A549 (cell line): ENCODE measurements around the gene TXNRD2. TPM values are rescaled to one million over a fixed set of nuclear protein-coding genes. Genes with fewer than 3 reads are reported as not detected.

ENCODE experiments used
- ATAC-seq, 2 experiments: fragments of 200-7000 bp in 1 of 2; fragments of >200 bp in 1 of 2; cut with Nextera tagmentation in 1 of 2; cut with Tn5 transposase in 1 of 2; 3 replicates each; pipeline versions ENCODE4 v1.8.0 to v1.9.1; 2018 to 2020; ENCODE audit warnings: mild to moderate bottlenecking in 1 of 2, moderate library complexity in 1 of 2
- CTCF ChIA-PET: fragments of 300-600 bp; sonication (Branson Sonifier 250); formaldehyde crosslinking; extraction: SDS; loops from one replicate; lab custom pipeline; 2021; ENCODE audit warnings: antibody characterized with exemption, inconsistent platforms; lab: Yijun Ruan, JAX
- POLR2A ChIA-PET: fragments of 350-600 bp; formaldehyde crosslinking; extraction: SDS; loops from one replicate; lab custom pipeline; 2021; ENCODE audit warnings: antibody characterized with exemption, inconsistent platforms; lab: Yijun Ruan, JAX
- DNase-seq, 2 experiments: peaks; one replicate each; pipeline versions ENCODE4 v3.0.0 to v3.0.0-alpha.2; 2011 to 2016; ENCODE audit warnings: low read depth in 1 of 2, low spot score in 1 of 2
- FAIRE-seq: peaks from 2 replicates; lab custom pipeline; 2011; peaks lifted over from hg19 to GRCh38; lab: Jason Lieb, UNC
- H3K27ac ChIP-seq, 2 experiments: fragments of >200 bp; sonication (Bioruptor Twin); formaldehyde crosslinking; 3 replicates each; pipeline ENCODE4 v1.5.1; 2016 to 2017
- H3K4me1 ChIP-seq: fragments of >200 bp; sonication (Bioruptor Twin); formaldehyde crosslinking; 3 replicates; pipeline ENCODE4 v1.6.1; 2016
- H3K4me2 ChIP-seq: fragments of >200 bp; sonication (Bioruptor Twin); formaldehyde crosslinking; 3 replicates; pipeline ENCODE4 v1.6.1; 2016
- H3K4me3 ChIP-seq: fragments of >200 bp; sonication (Bioruptor Twin); formaldehyde crosslinking; 3 replicates; pipeline ENCODE4 v1.5.1; 2016
- H3K9me3 ChIP-seq: fragments of >200 bp; sonication (Bioruptor Twin); formaldehyde crosslinking; 3 replicates; pipeline ENCODE4 v1.6.1; 2016
- BHLHE40 ChIP-seq: IDR thresholded peaks from 2 replicates; pipeline ENCODE4 v1.6.1; 2012; ENCODE audit warnings: low read depth, low read length, inconsistent platforms
- CEBPB ChIP-seq, 2 experiments: fragments of >200 bp in 1 of 2; sonication (Bioruptor Twin) in 1 of 2; formaldehyde crosslinking in 1 of 2; IDR thresholded peaks; 2 replicates each; pipeline ENCODE4 v1.6.1; 2012 to 2016
- CHD2 ChIP-seq: fragments of 150-350 bp; IDR thresholded peaks from 2 replicates; pipeline ENCODE4 v1.6.1; 2014; ENCODE audit warnings: low read length; ENCODE audit not compliant: partially characterized antibody
- EHF ChIP-seq: fragments of 250-450 bp; sonication (Bioruptor Pico); IDR thresholded peaks from 2 replicates; pipeline ENCODE4 v1.5.0; 2020; ENCODE audit warnings: mild to moderate bottlenecking
- EHMT2 ChIP-seq: fragments of 200-600 bp; sonication (generic); IDR thresholded peaks from 2 replicates; pipeline ENCODE4 v1.6.1; 2016; ENCODE audit warnings: antibody characterized with exemption, low read depth, mild to moderate bottlenecking, moderate library complexity
- ESRRA ChIP-seq: fragments of 150-350 bp; IDR thresholded peaks from 2 replicates; pipeline ENCODE4 v1.6.1; 2014; ENCODE audit warnings: mild to moderate bottlenecking, low read length, borderline replicate concordance
- FOSL2 ChIP-seq, 2 experiments: fragments of 450-650 bp in 1 of 2; fragments of >200 bp in 1 of 2; sonication (Bioruptor Twin) in 1 of 2; formaldehyde crosslinking; IDR thresholded peaks; 2 replicates each; pipeline versions ENCODE4 v1.5.0 to v1.6.1; 2016 to 2020; ENCODE audit warnings: mild to moderate bottlenecking in 1 of 2, moderate library complexity in 1 of 2
- HEYL ChIP-seq: fragments of 250-450 bp; sonication (Bioruptor Pico); IDR thresholded peaks from 2 replicates; pipeline ENCODE4 v1.8.0; 2021; ENCODE audit warnings: mild to moderate bottlenecking, moderate library complexity
- HOXB5 ChIP-seq: fragments of 250-450 bp; sonication (Bioruptor Pico); IDR thresholded peaks from 2 replicates; pipeline ENCODE4 v1.5.0; 2020; ENCODE audit warnings: mild to moderate bottlenecking, moderate library complexity
- JUNB ChIP-seq: fragments of >200 bp; sonication (Bioruptor Twin); formaldehyde crosslinking; IDR thresholded peaks from 2 replicates; pipeline ENCODE4 v1.6.1; 2016
- NFE2L2 ChIP-seq: fragments of 150-350 bp; conservative IDR thresholded peaks from 2 replicates; pipeline ENCODE4 v1.6.1; 2014; ENCODE audit warnings: low read length
- NPAS2 ChIP-seq: fragments of 250-450 bp; sonication (Bioruptor Pico); IDR thresholded peaks from 2 replicates; pipeline ENCODE4 v1.8.0; 2022; ENCODE audit warnings: mild to moderate bottlenecking, moderate library complexity, borderline replicate concordance
- PHF8 ChIP-seq: fragments of 200-600 bp; sonication (generic); IDR thresholded peaks from 2 replicates; pipeline ENCODE4 v1.6.1; 2016; ENCODE audit warnings: low read depth, mild to moderate bottlenecking, antibody characterized with exemption, moderate library complexity, borderline replicate concordance
- POLR2AphosphoS2 ChIP-seq: conservative IDR thresholded peaks from 2 replicates; pipeline ENCODE4 v1.6.1; 2012; ENCODE audit warnings: low read length, improper control_type of control experiment, inconsistent platforms
- RAD21 ChIP-seq, 2 experiments: fragments of >200 bp in 1 of 2; sonication (Bioruptor Twin) in 1 of 2; formaldehyde crosslinking in 1 of 2; IDR thresholded peaks in 1 of 2; conservative IDR thresholded peaks in 1 of 2; 2 replicates in 1 of 2; 3 replicates in 1 of 2; pipeline ENCODE4 v1.6.1; 2012 to 2018; ENCODE audit warnings: inconsistent platforms in 1 of 2
- RNF2 ChIP-seq: fragments of 200-600 bp; sonication (generic); IDR thresholded peaks from 2 replicates; pipeline ENCODE4 v1.6.1; 2016; ENCODE audit warnings: low read depth, mild to moderate bottlenecking, antibody characterized with exemption, moderate library complexity, borderline replicate concordance
- ZSCAN20 ChIP-seq: fragments of 250-450 bp; sonication (Bioruptor Pico); IDR thresholded peaks from 2 replicates; pipeline ENCODE4 v1.8.0; 2022; ENCODE audit warnings: mild to moderate bottlenecking, moderate library complexity
- WGBS: methylation state at CpG from one replicate; pipeline ENCODE4 v1.1.6; 2017; ENCODE audit errors: missing lambda C conversion rate; 5-methylcytosine and 5-hydroxymethylcytosine counted together
- polyA plus RNA-seq, 4 experiments: library from polyadenylated mRNA; depleted of rRNA in 3 of 4; stranded (reverse); fragments of >200 nt; fragmentation: RNase III in 1 of 4; extraction: RNeasy Plus Mini Kit Qiagen cat#74134 plus additional on column Dnase treatment in 1 of 4; gene quantifications; 2 replicates in 3 of 4; 3 replicates in 1 of 4; pipeline ENCODE4 v1.2.3, GENCODE V29; 2011 to 2017
- TF ChIP-seq, protein P1 (sequence below): fragments of 450-650 bp; IDR thresholded peaks from 2 replicates; pipeline ENCODE4 v1.6.1; 2014; ENCODE audit warnings: antibody characterized with exemption
- TF ChIP-seq, protein P2 (sequence below): fragments of 250-450 bp; sonication (Bioruptor Pico); IDR thresholded peaks from 2 replicates; pipeline ENCODE4 v1.5.0; 2021; ENCODE audit warnings: mild to moderate bottlenecking, moderate library complexity, borderline replicate concordance
- TF ChIP-seq, protein P3 (sequence below): fragments of >200 bp; sonication (Bioruptor Twin); formaldehyde crosslinking; IDR thresholded peaks from 3 replicates; pipeline ENCODE4 v1.5.1; 2016
- TF ChIP-seq, protein P4 (sequence below): IDR thresholded peaks from 2 replicates; pipeline ENCODE4 v1.6.1; 2012
- TF ChIP-seq, protein P5 (sequence below): fragments of 250-450 bp; sonication (Bioruptor Pico); IDR thresholded peaks from 2 replicates; pipeline ENCODE4 v1.5.0; 2020; ENCODE audit warnings: low read depth, mild to moderate bottlenecking, moderate library complexity

Gene TXNRD2
- polyA plus RNA-seq, 2 of the 4 experiments (the other 2 are of a cell fraction), result 16.3 to 25.6 TPM

DNA sequence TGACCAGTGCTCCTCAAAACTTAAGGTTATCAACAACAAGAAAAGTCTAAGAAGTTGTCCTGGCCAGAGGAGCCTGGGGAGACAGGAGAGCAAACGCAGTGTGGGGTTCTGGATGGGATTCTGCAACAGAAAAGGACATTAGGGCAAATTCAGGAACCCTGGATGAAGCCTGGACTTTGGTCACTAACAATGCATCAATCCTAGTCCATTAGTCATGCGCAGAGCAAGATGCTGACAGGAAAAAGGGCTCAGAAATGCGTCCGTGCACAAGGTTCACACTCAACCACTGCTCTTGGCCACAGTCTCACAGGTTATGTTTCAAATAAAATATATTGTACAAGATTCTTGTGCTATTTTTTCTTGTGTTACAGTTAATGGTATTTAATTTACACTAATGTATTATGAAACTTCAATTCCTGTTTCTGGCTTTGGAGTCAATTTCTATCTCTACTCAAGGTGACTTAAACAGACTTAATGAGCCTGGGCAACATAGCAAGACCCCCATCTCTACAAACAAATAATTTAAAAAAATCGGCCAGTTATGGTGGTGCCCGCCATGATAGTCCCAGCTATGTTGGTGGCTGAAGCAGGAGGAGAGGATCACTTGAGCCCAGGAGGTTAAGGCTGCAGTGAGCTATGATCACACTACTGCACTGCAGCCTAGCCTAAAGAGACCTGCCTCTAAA is 100.5 kb downstream of the TXNRD2 start:
- Histone ChIP-seq H3K4me2 (peak overlapping the region; percentile 42), H3K9me3 (no peaks in the 10 kb centered on the region), H3K27ac (no peak overlapping the region), H3K4me3 (no peak overlapping the region), H3K4me1 (peaks cover 13% of the 10 kb centered on the region)
- no peak for DNase-seq
- ChIA-PET POLR2A (no interaction called here), CTCF (interaction anchor here (0.7 to 1.0 kb wide), 3 partner anchors 13 to 110 kb away, joined by 3 read pairs; no protein-coding TSS in a partner anchor)
- WGBS, result 71% methylated on average over 6 of the region's 6 CpGs
- no peak for FAIRE-seq
- TF ChIP-seq FOSL2 (IDR thresholded peaks at IDR 0.05) (no peak), FOSL2 (CRISPR knock-in tag; IDR thresholded peaks at IDR 0.05) (no peak), NPAS2 (CRISPR knock-in tag) (no peak), RNF2 (no peak), POLR2AphosphoS2 (no peak), EHF (no peak), HOXB5 (CRISPR knock-in tag) (no peak), CEBPB (IDR thresholded peaks at IDR 0.05) (no peak), CHD2 (no peak), RAD21 (conservative IDR thresholded peaks at IDR 0.05 in 1 of 2, IDR thresholded peaks at IDR 0.05 in 1 of 2) (no peak), NFE2L2 (no peak), PHF8 (no peak), HEYL (CRISPR knock-in tag) (no peak), JUNB (no peak)
- TF ChIP-seq, protein P1, sequence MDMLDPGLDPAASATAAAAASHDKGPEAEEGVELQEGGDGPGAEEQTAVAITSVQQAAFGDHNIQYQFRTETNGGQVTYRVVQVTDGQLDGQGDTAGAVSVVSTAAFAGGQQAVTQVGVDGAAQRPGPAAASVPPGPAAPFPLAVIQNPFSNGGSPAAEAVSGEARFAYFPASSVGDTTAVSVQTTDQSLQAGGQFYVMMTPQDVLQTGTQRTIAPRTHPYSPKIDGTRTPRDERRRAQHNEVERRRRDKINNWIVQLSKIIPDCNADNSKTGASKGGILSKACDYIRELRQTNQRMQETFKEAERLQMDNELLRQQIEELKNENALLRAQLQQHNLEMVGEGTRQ, result no peak
- TF ChIP-seq, protein P2, sequence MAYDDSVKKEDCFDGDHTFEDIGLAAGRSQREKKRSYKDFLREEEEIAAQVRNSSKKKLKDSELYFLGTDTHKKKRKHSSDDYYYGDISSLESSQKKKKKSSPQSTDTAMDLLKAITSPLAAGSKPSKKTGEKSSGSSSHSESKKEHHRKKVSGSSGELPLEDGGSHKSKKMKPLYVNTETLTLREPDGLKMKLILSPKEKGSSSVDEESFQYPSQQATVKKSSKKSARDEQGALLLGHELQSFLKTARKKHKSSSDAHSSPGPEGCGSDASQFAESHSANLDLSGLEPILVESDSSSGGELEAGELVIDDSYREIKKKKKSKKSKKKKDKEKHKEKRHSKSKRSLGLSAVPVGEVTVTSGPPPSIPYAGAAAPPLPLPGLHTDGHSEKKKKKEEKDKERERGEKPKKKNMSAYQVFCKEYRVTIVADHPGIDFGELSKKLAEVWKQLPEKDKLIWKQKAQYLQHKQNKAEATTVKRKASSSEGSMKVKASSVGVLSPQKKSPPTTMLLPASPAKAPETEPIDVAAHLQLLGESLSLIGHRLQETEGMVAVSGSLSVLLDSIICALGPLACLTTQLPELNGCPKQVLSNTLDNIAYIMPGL (CRISPR knock-in tag), result no peak
- TF ChIP-seq, protein P3, sequence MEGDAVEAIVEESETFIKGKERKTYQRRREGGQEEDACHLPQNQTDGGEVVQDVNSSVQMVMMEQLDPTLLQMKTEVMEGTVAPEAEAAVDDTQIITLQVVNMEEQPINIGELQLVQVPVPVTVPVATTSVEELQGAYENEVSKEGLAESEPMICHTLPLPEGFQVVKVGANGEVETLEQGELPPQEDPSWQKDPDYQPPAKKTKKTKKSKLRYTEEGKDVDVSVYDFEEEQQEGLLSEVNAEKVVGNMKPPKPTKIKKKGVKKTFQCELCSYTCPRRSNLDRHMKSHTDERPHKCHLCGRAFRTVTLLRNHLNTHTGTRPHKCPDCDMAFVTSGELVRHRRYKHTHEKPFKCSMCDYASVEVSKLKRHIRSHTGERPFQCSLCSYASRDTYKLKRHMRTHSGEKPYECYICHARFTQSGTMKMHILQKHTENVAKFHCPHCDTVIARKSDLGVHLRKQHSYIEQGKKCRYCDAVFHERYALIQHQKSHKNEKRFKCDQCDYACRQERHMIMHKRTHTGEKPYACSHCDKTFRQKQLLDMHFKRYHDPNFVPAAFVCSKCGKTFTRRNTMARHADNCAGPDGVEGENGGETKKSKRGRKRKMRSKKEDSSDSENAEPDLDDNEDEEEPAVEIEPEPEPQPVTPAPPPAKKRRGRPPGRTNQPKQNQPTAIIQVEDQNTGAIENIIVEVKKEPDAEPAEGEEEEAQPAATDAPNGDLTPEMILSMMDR, result no peak
- TF ChIP-seq, protein P4, sequence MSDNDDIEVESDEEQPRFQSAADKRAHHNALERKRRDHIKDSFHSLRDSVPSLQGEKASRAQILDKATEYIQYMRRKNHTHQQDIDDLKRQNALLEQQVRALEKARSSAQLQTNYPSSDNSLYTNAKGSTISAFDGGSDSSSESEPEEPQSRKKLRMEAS, result no peak
- peak in 1 of 2 experiments; percentile 29; a peak in 2 of 6 replicates for ATAC-seq

DNA sequence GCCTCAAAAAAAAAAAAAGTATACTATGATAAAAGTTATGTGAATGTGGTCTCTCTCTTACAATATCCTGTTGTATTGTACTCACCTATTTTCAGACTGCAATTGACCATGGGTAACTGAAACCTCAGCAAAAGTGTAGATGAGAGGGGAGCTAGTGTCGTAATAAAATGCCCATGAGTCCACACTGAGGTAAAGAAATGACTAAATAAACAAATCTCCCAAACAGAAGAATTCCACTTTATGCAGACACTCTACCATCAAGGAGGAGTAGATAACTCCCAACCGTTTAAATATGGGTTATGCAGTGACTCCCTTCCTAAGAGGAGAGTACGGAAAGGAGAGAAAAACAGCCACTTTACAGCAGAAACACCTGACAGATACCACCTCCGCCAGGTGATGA is 101.6 kb downstream of the TXNRD2 start:
- POLR2A ChIA-PET, result no interaction called here
- Histone ChIP-seq H3K9me3 (no peaks in the 10 kb centered on the region), H3K4me2 (peak overlapping the region; percentile 32; the same call in 1 of the 3 replicates), H3K4me1 (peaks cover 13% of the 10 kb centered on the region), H3K4me3 (no peak overlapping the region), H3K27ac (no peak overlapping the region)
- CTCF ChIA-PET, result no interaction called here
- FAIRE-seq (no peak), DNase-seq (no peak), ATAC-seq (no peak)
- TF ChIP-seq HOXB5 (CRISPR knock-in tag) (no peak), RAD21 (conservative IDR thresholded peaks at IDR 0.05 in 1 of 2, IDR thresholded peaks at IDR 0.05 in 1 of 2) (no peak), CHD2 (no peak), EHMT2 (no peak), FOSL2 (IDR thresholded peaks at IDR 0.05) (no peak), FOSL2 (CRISPR knock-in tag; IDR thresholded peaks at IDR 0.05) (no peak), ZSCAN20 (CRISPR knock-in tag) (no peak), BHLHE40 (no peak), ESRRA (no peak), POLR2AphosphoS2 (no peak)
- TF ChIP-seq, protein P5, sequence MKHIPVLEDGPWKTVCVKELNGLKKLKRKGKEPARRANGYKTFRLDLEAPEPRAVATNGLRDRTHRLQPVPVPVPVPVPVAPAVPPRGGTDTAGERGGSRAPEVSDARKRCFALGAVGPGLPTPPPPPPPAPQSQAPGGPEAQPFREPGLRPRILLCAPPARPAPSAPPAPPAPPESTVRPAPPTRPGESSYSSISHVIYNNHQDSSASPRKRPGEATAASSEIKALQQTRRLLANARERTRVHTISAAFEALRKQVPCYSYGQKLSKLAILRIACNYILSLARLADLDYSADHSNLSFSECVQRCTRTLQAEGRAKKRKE (CRISPR knock-in tag), result no peak
- WGBS, result 59% methylated on average over 4 of the region's 4 CpGs
